ENCODE results near the gene MTCL1.

The MTCL1 gene

DNA sequence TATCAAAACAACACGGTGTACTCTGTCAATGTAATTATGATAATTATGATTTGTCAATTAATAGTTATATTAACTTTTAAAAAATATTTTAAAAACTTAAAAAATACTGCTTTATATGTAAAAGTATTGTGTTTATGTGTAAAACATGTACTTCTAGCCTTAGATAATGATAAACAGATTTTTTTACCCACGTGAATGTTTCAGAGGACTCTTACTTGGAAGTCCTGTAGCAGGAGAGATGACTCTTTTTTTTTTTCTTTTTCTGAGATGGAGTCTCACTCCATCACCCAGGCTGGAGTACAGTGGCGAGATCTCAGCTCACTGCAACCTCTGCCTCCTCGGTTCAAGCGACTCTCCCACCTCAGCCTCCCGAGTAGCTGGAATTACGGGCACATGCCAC is 6.2 kb upstream of the MTCL1 start:
- TF ChIP-seq, protein P1, sequence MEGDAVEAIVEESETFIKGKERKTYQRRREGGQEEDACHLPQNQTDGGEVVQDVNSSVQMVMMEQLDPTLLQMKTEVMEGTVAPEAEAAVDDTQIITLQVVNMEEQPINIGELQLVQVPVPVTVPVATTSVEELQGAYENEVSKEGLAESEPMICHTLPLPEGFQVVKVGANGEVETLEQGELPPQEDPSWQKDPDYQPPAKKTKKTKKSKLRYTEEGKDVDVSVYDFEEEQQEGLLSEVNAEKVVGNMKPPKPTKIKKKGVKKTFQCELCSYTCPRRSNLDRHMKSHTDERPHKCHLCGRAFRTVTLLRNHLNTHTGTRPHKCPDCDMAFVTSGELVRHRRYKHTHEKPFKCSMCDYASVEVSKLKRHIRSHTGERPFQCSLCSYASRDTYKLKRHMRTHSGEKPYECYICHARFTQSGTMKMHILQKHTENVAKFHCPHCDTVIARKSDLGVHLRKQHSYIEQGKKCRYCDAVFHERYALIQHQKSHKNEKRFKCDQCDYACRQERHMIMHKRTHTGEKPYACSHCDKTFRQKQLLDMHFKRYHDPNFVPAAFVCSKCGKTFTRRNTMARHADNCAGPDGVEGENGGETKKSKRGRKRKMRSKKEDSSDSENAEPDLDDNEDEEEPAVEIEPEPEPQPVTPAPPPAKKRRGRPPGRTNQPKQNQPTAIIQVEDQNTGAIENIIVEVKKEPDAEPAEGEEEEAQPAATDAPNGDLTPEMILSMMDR (IDR thresholded peaks at IDR 0.05; ENCODE audit: low read depth, low read length, missing control alignments): no peak
- DNase-seq (ENCODE audit: low read depth): no peak
- H3K4me3 ChIP-seq (ENCODE audit: low read depth, low read length): no peak overlapping the region

DNA sequence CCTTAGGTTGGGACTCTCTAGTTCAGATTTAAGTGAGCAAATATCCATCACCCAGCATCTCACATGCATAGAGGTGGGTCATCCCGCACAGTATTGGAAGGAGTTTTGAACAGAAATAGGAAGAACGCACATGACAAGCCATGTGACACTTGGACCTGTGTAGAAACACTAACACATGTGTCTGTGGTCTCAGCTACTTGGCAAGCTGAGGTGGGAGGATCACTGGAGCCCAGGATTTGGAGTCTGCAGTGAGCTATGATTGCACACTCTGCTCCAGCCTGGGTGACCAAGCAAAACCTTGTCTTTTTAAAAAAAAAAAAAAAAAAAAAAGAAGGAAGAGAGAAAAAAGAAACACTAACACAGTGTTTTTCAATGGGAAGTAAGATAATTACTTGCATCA is 5.4 kb upstream of the MTCL1 start:
- TF ChIP-seq, protein P1 (IDR thresholded peaks at IDR 0.05; ENCODE audit: low read depth, low read length, missing control alignments): no peak
- no peak for DNase-seq (ENCODE audit: low read depth)
- no peak overlapping the region for H3K4me3 ChIP-seq (ENCODE audit: low read depth, low read length)

DNA sequence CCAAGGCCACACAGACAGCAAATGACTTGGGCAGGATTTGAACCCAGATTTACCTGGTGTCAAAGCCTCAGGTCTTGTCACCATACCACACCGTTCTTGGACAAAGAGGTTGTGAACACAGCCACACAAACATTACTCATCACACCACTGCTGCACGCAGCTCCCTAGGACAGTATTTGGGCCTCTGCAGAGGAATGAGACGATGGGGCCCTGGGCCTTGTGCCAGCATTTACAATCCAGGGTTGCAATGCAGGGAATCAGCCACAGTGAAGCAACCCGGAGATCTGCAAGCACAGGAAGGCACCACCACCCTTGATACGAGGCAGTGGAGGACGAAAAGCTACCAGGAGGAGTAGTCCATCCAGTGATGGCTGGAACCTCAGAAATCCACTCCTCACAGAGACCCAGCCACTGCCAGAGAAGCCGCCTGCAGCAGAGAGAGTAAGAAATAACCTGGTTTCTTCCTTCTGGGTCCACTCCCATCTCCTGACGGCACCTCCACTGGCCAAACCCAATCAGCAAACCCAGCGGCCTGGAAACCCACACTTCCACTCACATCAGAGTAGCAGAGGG is 3.7 kb upstream of the MTCL1 start:
- H3K4me3 ChIP-seq (ENCODE audit: low read depth, low read length): no peak overlapping the region
- TF ChIP-seq, protein P1 (IDR thresholded peaks at IDR 0.05; ENCODE audit: low read depth, low read length, missing control alignments): no peak
- no peak for DNase-seq (ENCODE audit: low read depth)

DNA sequence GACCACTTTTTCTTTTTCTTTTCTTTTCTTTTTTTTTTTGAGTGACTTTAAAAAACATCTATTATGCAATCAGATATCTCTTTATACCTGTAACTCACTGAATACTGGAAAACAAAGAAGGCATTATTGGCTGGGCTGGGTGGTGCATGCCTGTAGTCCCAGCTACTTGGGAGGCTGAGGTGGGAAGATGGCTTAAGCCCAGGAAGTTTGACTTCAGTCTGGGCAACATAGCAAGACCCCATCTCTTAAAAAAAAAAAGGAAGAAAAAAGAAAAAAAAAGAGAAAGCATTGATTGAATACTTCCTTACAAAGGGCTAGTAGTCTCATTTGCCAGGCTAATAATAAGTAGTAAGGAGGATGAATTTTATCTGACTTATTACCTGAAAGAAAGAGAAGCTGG is 2.7 kb upstream of the MTCL1 start:
- no peak for DNase-seq (ENCODE audit: low read depth)
- H3K4me3 ChIP-seq (ENCODE audit: low read depth, low read length): no peak overlapping the region
- TF ChIP-seq, protein P1 (IDR thresholded peaks at IDR 0.05; ENCODE audit: low read depth, low read length, missing control alignments): no peak

DNA sequence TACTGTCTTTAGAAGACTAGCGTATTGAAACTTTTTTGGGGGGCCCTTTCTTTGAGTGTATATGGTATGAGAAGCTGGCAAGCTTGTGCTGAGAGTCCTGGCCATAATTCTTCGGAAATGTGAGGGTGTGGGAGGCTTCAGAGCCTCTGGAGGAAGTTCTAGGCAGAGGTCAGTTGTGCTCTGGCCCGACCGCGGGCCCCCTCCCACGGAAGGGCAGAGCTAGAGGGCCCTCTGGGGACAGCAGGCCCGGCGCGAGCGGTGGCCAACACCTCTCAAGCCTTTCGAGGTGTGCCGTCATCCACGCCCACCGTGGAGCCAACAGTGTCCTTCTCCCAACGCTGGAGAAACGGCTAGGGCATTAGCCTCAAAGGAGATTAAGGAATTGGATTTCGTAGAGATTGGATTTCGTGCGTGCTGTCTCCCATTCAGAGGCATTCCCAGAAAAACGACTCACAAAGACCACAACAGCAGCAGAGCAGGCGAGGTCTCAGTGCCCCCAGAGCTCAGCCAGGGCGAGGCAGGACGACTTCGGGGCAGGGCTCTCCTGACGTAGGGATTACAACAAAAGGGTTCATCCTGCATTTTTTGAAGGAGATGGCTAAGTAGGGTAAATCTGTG is 2.2 kb upstream of the MTCL1 start:
- no peak overlapping the region for H3K4me3 ChIP-seq (ENCODE audit: low read depth, low read length)
- DNase-seq (ENCODE audit: low read depth): no peak
- TF ChIP-seq, protein P1 (IDR thresholded peaks at IDR 0.05; ENCODE audit: low read depth, low read length, missing control alignments): no peak

DNA sequence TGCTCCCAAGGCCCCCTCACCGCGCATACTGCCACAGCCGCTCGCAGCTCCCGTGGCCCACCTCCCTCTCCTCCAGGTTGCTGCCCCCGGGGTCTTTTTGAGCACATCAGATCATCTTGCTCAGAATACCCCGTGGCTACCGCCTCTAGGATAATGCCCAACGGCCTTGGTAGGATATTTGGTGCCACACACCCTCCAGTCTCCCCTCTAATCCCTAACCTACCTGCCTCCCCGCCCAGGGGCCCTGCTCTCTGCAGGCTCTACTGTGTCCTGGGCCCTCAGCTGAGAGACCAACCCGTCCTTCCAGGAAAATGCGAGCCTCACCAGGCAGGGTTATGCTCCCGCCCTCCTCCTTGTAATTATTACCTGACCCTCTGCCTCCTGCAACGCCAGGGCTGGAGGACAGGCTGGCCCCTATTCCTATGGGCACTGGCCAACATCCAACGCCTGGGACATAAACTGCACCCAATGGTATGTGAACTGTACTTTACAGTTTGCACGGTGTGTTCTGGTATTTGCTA is 1.5 kb upstream of the MTCL1 start:
- no peak for DNase-seq (ENCODE audit: low read depth)
- no peak overlapping the region for H3K4me3 ChIP-seq (ENCODE audit: low read depth, low read length)
- TF ChIP-seq, protein P1 (IDR thresholded peaks at IDR 0.05; ENCODE audit: low read depth, low read length, missing control alignments): no peak
